ENCODE results near the gene CCDC85B. TPM values are rescaled to one million over a fixed set of nuclear protein-coding genes. Genes with fewer than 3 reads are reported as not detected.

The CCDC85B gene
- total and polyA plus RNA-seq, 2 of the 8 experiments (the other 6 are each of a cell fraction or from before 2014, with no cell fraction given), result 19.8 to 30.8 TPM

- DNase-seq (ENCODE audit: low read depth in 1 of 2, low spot score in 2 of 2), result no peak
- TF ChIP-seq KDM4A (IDR thresholded peaks at IDR 0.05; ENCODE audit: low read depth, low read length, severe bottlenecking), result peak; percentile 33
- no peak for TF ChIP-seq JUND (IDR thresholded peaks at IDR 0.05; ENCODE audit: low read length)
- no peak for TF ChIP-seq ATF3 (IDR thresholded peaks at IDR 0.05; ENCODE audit: insufficient read depth, low read depth, low read length)
- no peak for TF ChIP-seq NRF1 (IDR thresholded peaks at IDR 0.05; ENCODE audit: low read depth, low read length)
- TF ChIP-seq SIN3A (conservative IDR thresholded peaks at IDR 0.05 in 1 of 2, IDR thresholded peaks at IDR 0.05 in 1 of 2; ENCODE audit: low read depth in 1 of 2, low read length in 2 of 2), result 0 out of 4 replicates have a peak, but pooled peaks of 1 of the 2 experiments have one; percentile 19
- no peak for TF ChIP-seq CHD1 (IDR thresholded peaks at IDR 0.05; ENCODE audit: low read depth, low read length)
- no peak for TF ChIP-seq CBX5 (IDR thresholded peaks at IDR 0.05; ENCODE audit: low read depth, low read length)
- TF ChIP-seq, protein P1, sequence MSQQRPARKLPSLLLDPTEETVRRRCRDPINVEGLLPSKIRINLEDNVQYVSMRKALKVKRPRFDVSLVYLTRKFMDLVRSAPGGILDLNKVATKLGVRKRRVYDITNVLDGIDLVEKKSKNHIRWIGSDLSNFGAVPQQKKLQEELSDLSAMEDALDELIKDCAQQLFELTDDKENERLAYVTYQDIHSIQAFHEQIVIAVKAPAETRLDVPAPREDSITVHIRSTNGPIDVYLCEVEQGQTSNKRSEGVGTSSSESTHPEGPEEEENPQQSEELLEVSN (IDR thresholded peaks at IDR 0.05), result peak; percentile 41; the same call in 1 of the 2 replicates
- TF ChIP-seq TAF1 (IDR thresholded peaks at IDR 0.05; ENCODE audit: low read depth, low read length), result no peak
- TF ChIP-seq POLR2AphosphoS5 (IDR thresholded peaks at IDR 0.05; ENCODE audit: low read depth, low read length), result no peak
- TF ChIP-seq GTF2F1 (IDR thresholded peaks at IDR 0.05; ENCODE audit: borderline replicate concordance, low read depth, low read length), result no peak
- no peak for TF ChIP-seq RBBP5 (IDR thresholded peaks at IDR 0.05; ENCODE audit: borderline replicate concordance, low read depth, low read length)
Observed at GRCh38 chr11:65857500-65857852, 33.0 kb upstream of the CCDC85B start.

More at GRCh38 chr11:65857500-65857852, 33.0 kb upstream of the CCDC85B start:
- peak overlapping the region; percentile 63 for H3K4ac ChIP-seq (replicated peaks; ENCODE audit: insufficient read length, low read depth, low read length)
- peaks cover 27 to 30% of the 10 kb centered on the region in 2 experiments for H4K20me1 ChIP-seq (replicated peaks in 1 of 2; ENCODE audit: control insufficient read depth in 1 of 2, insufficient read depth in 2 of 2, low read length in 2 of 2)
- H4K91ac ChIP-seq (replicated peaks; ENCODE audit: insufficient read length, low read length), result peak overlapping the region; percentile 77
- H3K9me3 ChIP-seq (ENCODE audit: insufficient read depth in 2 of 2, low read depth in 1 of 2, low read length in 1 of 2), result no peaks in the 10 kb centered on the region
- no peak overlapping the region for H2BK120ac ChIP-seq (replicated peaks; ENCODE audit: low read depth, low read length)
- H3K4me1 ChIP-seq (replicated peaks in 1 of 4; ENCODE audit: control insufficient read depth in 3 of 4, insufficient read depth in 4 of 4, low read length in 3 of 4), result peaks cover 0 to 15% (median 6%) of the 10 kb centered on the region in 4 experiments; a peak in 5 of 7 replicates
- peak overlapping the region; percentile 55 for H4K5ac ChIP-seq (ENCODE audit: insufficient read length, low read depth, low read length)
- peak overlapping the region; percentile 55 for H3K18ac ChIP-seq (ENCODE audit: extremely low read depth, low read length)
- H4K8ac ChIP-seq (ENCODE audit: extremely low read depth, insufficient read depth, low read length), result peak overlapping the region; percentile 95
- H3K79me1 ChIP-seq (ENCODE audit: low read depth, low read length), result peaks cover 20% of the 10 kb centered on the region
- peak overlapping the region; percentile 48 for H3K56ac ChIP-seq (replicated peaks; ENCODE audit: insufficient read length, low read depth, low read length)
- H3K36me3 ChIP-seq (ENCODE audit: control insufficient read depth in 2 of 4, insufficient read depth in 4 of 4, low read length in 3 of 4), result peaks cover 17 to 32% (median 27%) of the 10 kb centered on the region in 4 experiments
- ChIA-PET POLR2A (ENCODE audit: partially characterized antibody) (interaction anchor here (0.9 to 39.7 kb wide), 14 partner anchors 2 to 205 kb away, joined by 3 to 1071 read pairs (median 4); partner anchors contain the start of genes CCDC85B, CFL1, CTSW and EFEMP2), CTCF (ENCODE audit: partially characterized antibody) (interaction anchor here (0.9 to 9.9 kb wide), 3 partner anchors 27 to 41 kb away, joined by 4 to 191 read pairs (median 8); partner anchors contain the start of genes CCDC85B and FIBP)
- H3K14ac ChIP-seq (ENCODE audit: insufficient read length), result no peak overlapping the region
- H3K23me2 ChIP-seq (ENCODE audit: low read depth, low read length), result peaks cover 19% of the 10 kb centered on the region
- peak overlapping the region; percentile 61; the same call in 1 of the 2 replicates for H2AK5ac ChIP-seq (ENCODE audit: low read depth, low read length)
- FAIRE-seq, result no peak
- 0% methylated on average over 7 of the region's 49 CpGs; no CpG with 5 or more reads in 1 of the 2 experiments for WGBS, 2 experiments (ENCODE audit: extremely low coverage in 1 of 2, insufficient coverage in 1 of 2, insufficient read length in 1 of 2, insufficient replicate concordance in 2 of 2, low coverage in 1 of 2, low lambda C conversion rate in 2 of 2, missing lambda C conversion rate in 1 of 2)
- peaks cover 15 to 41% of the 10 kb centered on the region in 2 experiments for H3K79me2 ChIP-seq (ENCODE audit: control insufficient read depth in 1 of 2, insufficient read depth in 2 of 2, low read length in 2 of 2)
- no peak overlapping the region for H3K23ac ChIP-seq (ENCODE audit: insufficient read length)
- no peaks in the 10 kb centered on the region for H3K27me3 ChIP-seq (replicated peaks in 1 of 4; ENCODE audit: control insufficient read depth in 3 of 4, extremely low read depth in 1 of 4, insufficient read depth in 3 of 4, low read length in 3 of 4)
- no peak overlapping the region for H2BK15ac ChIP-seq (ENCODE audit: low read length)
- H3K9ac ChIP-seq (replicated peaks in 1 of 4; ENCODE audit: extremely low read depth in 1 of 4, low read depth in 3 of 4, low read length in 3 of 4), result peak overlapping the region; percentile 85 to 90 (median 88)
- H3K27ac ChIP-seq (ENCODE audit: low read depth, low read length), result peak overlapping the region; percentile 81
- no peak overlapping the region for H2BK20ac ChIP-seq (ENCODE audit: low read length)
- no peak overlapping the region for H2BK12ac ChIP-seq (ENCODE audit: low read depth, low read length)
- H2AFZ ChIP-seq (ENCODE audit: low read length), result no peak overlapping the region
- peak overlapping the region; percentile 95 for H2BK5ac ChIP-seq (ENCODE audit: low read depth, low read length)
- H3K4me2 ChIP-seq (ENCODE audit: insufficient read depth in 1 of 2, low read depth in 2 of 2, low read length in 2 of 2), result peak overlapping the region; percentile 83 to 84
- H3K4me3 ChIP-seq (ENCODE audit: extremely low read depth in 1 of 4, insufficient read depth in 2 of 4, low read depth in 3 of 4, low read length in 4 of 4), result peak overlapping the region; percentile 86 to 96 (median 91)

All from H1 (cell line).